Posterior cingulate gyrus (tissue), 11 donors: ENCODE measurements around the gene GDPD4.
A peak's percentile ranks its signal among the peaks of the same experiment; 100 is the strongest.

Experiments used
- DNase-seq, 10 donors: peaks; one replicate each; pipeline versions ENCODE4 v3.0.0 to v3.0.0-alpha.2; 2020 to 2021; ENCODE audit warnings: mixed read lengths in 3 of 10
- intact Hi-C: fragments of 100-400 bp; cut with DNase I; formaldehyde crosslinking; loops from one replicate; pipeline ENCODE4 v1.15.1; 2023

GDPD4 gene

GRCh38 chr11:77195071-77195755, 106.3 kb downstream of the GDPD4 start:
- intact Hi-C loops: no loop called here
- DNase-seq: peak in 5 of 10 donors; percentile 5 to 77 (median 61)

DNA sequence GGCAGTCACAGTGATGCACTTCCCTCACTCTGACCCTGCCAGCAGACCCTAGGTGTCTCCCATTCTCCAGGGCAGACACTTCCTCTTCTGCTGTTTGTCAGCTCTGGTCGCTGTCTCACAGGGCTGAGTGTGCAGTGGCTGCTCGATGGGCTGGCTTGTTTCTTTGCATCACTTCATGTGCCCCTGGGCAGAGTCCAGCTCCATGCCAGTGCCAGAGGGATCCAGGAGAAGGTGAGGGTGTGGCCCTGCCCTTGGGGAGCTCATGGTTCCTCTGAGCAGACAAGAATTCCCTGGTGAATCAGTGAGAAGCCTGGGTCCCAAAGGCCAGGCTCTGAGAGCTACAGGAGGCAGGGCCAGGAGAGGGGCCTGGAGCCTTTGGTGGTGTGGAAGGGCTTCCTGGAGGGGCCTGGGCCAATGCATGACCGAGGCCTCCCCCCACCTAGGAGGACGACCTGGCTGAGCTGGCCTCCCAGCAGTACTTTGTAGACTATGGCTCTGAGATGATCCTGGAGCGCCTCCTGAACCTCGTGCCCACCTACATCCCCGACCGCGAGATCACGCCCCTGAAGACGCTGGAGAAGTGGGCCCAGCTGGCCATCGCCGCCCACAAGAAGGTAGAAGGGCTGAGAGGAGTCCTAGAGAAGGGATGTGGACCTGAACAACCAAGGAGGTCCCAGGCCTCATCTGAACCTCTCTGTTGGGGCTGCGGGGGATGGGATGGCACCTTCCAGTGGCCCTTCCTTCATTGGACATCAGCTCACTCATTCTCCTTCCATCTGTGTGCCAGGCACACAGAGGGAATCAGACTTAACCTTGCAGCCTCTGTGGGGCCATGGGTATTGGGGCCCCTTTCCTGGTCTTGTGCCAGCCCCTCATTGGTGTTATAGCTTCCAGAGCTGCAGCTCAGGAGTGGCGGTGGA, 107.3 kb downstream of the GDPD4 start:
- DNase-seq: peak in 4 of 10 donors; percentile 19 to 76 (median 54)
- intact Hi-C loops: no loop called here

DNA sequence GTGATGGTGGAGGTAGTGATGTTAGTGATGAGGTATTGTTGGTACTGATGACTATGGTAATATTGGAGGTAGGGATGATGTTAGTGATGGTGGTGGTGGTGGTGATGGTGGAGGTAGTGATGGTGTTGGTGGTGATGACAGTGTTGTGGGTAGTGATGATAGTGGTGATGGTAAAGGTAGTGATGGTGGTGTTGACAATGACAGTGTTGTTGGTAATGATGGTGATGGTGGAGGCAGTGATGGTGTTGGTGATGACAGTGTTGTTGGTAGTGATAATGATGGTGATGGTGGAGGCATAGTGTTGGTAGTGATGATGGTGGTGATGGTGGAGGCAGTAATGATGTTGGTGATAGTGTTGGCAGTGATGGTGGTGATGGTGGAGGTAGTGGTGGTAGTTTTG, 108.3 kb downstream of the GDPD4 start:
- no peak for DNase-seq
- intact Hi-C loops: no loop called here

DNA sequence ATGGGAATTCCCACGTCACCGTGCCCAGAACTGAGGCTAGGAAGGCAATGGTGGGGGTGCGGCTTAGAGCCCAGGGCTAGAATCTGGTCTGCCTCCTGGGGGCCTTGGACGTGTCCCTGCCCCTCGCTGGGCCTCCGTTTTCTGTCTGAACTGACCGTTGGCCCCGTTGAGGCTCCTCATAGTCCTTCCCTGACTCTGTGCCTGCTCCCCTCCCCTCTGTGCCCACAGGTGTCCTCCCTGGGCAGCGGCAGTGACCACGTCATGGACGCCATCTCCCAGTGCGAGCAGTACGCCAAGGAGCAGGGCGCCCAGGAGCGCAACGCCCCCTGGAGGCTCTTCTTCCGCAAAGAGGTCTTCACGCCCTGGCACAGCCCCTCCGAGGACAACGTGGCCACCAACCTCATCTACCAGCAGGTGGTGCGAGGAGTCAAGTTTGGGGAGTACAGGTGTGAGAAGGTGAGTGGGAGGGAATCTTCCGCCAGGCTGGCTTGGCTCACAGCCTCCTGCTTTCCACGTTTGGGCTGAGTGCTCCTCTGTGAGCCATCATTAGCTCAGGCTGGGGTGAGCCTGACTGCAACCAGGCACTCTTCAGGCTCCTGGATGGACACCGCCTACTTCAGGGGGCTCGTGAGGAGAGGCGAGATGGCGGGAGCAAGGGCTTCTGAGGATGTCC, 109.5 kb downstream of the GDPD4 start:
- peak in 5 of 10 donors; percentile 29 to 87 (median 50) for DNase-seq
- intact Hi-C loops: no loop called here

DNA sequence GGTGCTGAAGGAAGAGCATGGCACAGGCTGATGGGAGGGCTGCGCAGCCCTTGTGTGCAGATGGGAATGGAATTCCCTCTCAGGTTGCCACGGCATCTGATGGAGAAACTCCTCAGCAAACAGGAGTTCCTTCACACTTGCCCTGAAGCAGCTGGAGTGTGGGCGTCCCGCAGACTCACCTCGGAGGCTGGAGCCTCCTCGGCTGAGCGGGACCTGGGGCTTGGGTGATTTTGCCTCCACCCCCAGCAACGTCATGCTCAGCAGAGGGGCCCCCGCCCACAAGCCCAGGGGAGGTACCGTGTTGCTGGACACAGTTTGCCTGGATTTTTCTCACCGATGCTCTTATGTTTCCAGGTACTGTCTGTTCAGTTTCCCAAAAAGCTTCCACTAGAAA, 110.1 kb downstream of the GDPD4 start:
- peak in 8 of 10 donors; percentile 42 to 92 (median 55) for DNase-seq
- intact Hi-C loops: no loop called here

GRCh38 chr11:77190331-77191075, 111.0 kb downstream of the GDPD4 start:
- intact Hi-C loops: no loop called here
- peak in 2 of 10 donors; percentile 55 to 79 for DNase-seq

GRCh38 chr11:77189588-77190210, 111.8 kb downstream of the GDPD4 start:
- intact Hi-C loops: loop anchor here (5.0 kb wide), 1 partner anchor 142 kb away; no protein-coding TSS in a partner anchor
- peak in 2 of 10 donors; percentile 64 to 83 for DNase-seq

DNA sequence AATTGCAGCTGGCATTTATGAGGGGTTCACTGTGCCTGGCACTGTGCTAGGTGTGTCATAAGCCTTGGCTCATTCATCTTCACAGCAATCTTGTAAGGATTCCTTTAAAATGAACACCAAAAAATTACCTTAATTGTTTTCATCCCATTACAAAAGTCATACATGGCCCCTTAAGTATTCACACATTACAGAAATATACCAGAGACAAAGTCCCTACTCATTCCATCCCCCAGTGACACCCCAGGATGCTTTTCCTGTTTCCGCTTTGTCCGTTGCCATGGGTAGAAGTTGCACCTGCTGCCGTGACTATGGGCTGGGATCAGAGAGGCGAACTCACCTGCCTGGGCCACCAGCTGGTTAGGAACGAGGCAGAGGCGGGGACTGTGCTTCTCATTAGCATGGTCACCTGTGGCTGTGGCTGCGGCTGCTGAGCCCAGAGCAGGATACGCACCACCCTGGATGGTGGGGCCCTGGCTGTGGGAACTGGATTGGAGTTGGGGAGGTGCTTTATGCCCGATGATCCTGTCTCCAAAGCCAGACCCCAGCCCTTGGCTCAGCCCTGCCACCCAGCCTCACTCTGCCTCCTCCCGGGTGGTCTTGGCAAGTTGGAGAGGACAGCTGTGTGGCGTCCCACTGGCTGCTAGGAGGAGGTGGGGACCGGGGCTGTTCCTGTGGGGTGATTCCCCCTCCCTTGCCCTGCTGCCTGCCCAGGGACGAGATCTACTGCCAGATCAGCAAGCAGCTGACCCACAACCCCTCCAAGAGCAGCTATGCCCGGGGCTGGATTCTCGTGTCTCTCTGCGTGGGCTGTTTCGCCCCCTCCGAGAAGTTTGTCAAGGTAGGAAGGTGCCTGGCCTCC, 112.6 kb downstream of the GDPD4 start:
- intact Hi-C loops: loop anchor here (1.0 to 5.0 kb wide), 2 partner anchors 62 to 142 kb away; no protein-coding TSS in a partner anchor
- peak in 3 of 10 donors; percentile 54 to 79 (median 62) for DNase-seq

- intact Hi-C loops: loop anchor here (1.0 to 5.0 kb wide), 2 partner anchors 61 to 141 kb away; no protein-coding TSS in a partner anchor
- peak; percentile 59 to 97 (median 84) for DNase-seq
These were observed 113.5 kb downstream of the GDPD4 start for GRCh38 chr11:77187776-77188632.

- intact Hi-C loops: loop anchor here (5.0 kb wide), 1 partner anchor 140 kb away; no protein-coding TSS in a partner anchor
- peak in 2 of 10 donors; percentile 41 to 51 for DNase-seq
These were observed 114.3 kb downstream of the GDPD4 start for GRCh38 chr11:77187111-77187750.

- intact Hi-C loops: loop anchor here (5.0 kb wide), 1 partner anchor 139 kb away; no protein-coding TSS in a partner anchor
- no peak for DNase-seq
These were observed 115.2 kb downstream of the GDPD4 start for GRCh38 chr11:77186302-77186701.

DNA sequence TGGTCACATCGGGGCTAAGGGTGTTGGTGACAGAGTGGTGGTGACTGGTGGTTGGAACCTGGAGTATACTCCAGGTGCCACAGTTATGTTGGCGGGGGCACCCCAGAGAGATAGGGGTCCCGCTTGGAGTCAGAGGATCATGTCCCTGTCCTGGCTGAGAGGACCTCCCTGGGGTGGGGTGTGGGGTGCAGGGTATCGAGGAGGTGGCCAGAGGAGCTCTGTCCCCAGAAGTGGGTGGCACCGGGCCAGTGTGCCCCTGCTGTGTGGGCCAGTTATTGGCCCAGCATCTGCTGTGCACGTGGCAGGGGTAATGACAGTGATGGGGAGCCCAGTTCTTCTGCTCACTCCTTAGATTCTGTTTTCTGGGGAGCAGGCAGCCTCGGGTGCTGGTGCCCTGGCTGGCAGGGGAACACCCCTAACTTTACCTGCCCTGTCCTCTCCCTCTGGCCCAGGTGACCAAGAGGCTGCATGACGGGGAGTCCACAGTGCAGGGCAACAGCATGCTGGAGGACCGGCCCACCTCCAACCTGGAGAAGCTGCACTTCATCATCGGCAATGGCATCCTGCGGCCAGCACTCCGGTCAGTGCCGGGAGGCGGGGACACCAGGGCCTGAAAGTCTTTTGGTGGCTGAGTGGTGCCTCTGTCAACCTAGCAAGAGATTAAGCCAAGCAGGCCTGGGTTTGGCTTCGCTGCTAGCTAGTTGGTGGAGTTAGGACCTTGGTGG, 117.2 kb downstream of the GDPD4 start:
- intact Hi-C loops: no loop called here
- peak in 3 of 10 donors; percentile 51 to 74 (median 58) for DNase-seq

DNA sequence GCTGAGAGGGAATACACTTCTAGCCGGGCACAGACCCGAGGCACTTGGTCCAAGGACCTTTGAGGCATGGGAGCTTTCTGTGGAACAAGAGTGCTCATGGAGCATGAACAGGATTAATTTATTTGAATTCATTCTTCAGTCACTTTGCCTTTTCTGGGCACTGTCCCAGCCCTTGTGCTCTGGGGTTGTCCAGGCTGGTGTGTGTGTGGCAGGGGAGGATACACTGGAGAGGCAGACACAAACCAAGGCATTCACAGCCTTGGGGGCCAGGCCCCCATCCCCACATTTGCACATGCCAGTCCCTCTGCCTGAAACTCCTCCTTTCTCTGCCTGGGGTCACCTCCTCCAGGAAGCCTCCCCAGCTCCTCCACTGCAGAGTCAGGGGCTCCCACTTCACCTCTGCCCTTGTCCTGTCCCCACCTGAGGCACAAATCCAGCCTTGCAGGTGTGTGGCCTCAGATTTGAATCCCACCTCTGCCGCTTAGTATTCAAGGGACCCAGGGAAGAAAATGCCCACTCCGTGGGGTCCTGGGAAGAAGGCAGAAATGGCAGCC, 118.0 kb downstream of the GDPD4 start:
- intact Hi-C loops: no loop called here
- DNase-seq: peak in 3 of 10 donors; percentile 19 to 85 (median 32)

DNA sequence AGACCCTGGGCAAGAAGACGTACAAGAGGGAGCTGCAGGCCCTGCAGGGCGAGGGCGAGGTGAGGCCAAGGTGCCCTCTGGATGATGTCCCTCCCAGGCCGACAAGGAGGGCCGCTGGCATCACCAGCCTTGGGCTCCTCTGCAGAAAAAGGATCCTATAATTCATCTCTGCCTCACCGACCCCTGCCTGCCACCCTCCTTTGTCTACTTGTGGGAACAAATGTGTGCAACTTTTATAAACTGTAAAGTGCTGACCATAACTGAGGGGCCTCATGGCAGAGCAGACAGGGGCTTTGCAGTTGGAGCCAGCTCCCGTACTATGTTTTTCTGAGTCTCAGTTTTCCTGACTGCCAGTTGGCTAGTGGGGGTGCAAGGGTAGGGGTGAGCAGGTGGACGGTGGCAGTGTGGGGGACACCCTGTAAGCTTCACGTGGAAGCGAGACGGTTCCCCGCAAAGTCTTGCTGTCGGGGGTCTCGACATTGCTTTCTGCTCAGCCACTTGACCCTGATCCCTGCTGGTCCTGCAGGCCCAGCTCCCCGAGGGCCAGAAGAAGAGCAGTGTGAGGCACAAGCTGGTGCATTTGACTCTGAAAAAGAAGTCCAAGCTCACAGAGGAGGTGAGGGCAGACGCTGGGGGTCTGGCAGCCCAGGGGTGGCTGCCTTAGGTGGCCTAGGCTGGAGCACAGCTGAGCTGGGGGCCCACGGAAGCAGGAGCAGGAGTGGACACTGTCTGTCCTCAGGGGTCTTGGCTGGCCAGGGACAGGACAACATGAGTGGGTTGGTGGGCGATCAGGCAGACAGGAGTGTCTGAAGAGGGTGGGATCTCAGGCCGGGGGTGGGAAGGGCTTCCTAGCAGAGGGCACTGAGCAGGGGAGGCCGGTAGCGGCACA, 118.7 kb downstream of the GDPD4 start:
- peak in 3 of 10 donors; percentile 68 to 83 (median 73) for DNase-seq
- intact Hi-C loops: no loop called here
